Measurements from ENCODE around the gene KLHL22.
"Not testable (repeated sequence)": the region's sequence is repeated elsewhere in the genome, so short reads cannot be mapped to it uniquely, and the experiment has no call there.

Gene KLHL22

DNA sequence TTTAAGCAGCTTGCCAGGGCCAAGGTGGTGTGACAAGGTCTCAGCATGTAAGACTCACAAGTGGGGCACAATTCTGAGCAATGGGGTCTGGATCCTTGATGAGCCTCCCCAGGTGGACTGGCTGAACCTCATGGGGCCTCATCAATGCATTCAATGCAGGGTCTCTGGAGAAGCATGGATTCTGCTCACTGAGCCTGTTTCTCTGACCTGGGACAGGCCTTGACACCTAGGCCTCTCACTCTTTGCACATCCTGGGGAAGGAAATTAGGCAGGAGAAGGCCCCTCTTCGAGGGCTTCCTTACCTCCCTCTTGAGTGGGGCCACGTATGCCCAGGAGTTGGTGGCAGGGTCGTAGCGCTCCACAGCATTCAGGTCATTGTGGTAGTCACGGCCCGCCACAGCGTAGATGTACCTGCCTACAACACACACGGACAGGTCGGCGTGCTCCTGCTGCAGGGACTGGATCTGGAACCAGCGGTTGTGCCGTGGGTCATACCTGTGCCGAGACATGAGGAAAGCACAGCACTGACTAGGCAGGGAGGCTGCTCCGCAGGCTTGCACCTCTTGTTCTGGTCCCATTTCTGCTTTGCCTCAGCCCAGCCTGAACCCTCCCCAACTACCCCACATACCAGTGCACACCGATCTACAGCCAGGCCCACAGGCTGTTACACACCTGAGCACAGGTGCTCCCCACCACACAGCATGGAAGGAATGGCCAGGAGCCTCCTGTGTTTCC lies 37.9 kb downstream of the KLHL22 start:
- no peak for DNase-seq
- intact Hi-C loops (cut with DNase I): loop anchor here (2.0 kb wide), 1 partner anchor 39 kb away; no protein-coding TSS in a partner anchor

DNA sequence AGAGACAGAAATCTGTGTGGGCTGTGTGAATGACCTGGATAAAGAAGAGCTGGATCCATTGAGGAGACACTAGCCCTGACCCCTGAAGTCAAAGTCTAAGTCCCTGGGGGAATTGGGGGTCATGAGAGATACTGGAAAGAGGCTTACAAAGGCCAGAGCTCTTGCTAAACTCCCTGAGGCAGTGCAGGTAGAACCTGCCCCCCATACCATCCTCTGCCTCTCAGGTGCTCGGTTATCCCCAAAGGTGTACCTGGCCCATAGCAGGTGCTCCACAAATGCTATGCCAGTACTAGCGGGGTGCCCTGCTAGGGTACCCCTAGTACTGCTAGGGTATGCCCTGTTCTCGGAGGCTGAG lies 38.9 kb downstream of the KLHL22 start:
- intact Hi-C loops (cut with DNase I): loop anchor here (2.0 kb wide), 1 partner anchor 38 kb away; no protein-coding TSS in a partner anchor

DNA sequence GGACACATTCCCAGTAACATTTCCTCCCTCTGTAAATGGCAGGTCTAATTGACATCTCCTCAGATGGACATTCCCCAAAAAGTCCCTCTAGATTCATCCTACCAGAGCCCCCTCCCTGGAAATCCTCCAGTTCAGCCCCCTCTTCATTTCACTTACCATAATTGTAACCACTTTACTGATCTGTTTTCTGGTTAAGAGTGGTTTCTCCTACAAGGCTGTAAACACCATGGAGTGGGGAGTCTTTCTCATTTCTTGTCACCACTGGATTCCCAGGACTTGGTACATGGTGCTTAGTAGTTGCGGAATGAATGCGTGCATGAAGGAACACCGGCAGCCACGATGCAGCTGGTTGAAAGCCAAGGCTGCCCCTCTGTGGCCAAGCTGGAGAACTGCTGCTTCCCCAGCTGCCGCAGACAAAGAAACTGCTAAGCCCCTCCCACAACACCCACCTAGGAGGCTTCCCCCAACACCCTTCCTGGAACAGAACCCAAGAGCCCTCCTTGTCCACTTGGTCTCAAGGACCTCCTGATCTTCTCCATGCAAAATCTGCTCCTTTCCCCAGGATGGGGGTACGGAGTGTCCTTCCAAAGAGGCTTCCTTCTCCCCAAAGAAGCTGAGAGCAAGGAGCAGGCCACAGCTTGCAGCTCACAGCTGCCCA lies 39.4 kb downstream of the KLHL22 start:
- peak; percentile 66 to 90 (median 79) for DNase-seq
- intact Hi-C loops (cut with DNase I): loop anchor here (2.0 kb wide), 1 partner anchor 37 kb away; no protein-coding TSS in a partner anchor

More for the DNA sequence above, 38.9 kb downstream of the KLHL22 start:
- no peak for DNase-seq

GRCh38 chr22:20455709-20456063 lies 39.9 kb downstream of the KLHL22 start:
- no peak for DNase-seq
- intact Hi-C loops (cut with DNase I): loop anchor here (2.0 kb wide), 1 partner anchor 37 kb away; no protein-coding TSS in a partner anchor

GRCh38 chr22:20453222-20453621 lies 42.4 kb downstream of the KLHL22 start:
- intact Hi-C loops (cut with DNase I): no loop called here
- DNase-seq: no peak

DNA sequence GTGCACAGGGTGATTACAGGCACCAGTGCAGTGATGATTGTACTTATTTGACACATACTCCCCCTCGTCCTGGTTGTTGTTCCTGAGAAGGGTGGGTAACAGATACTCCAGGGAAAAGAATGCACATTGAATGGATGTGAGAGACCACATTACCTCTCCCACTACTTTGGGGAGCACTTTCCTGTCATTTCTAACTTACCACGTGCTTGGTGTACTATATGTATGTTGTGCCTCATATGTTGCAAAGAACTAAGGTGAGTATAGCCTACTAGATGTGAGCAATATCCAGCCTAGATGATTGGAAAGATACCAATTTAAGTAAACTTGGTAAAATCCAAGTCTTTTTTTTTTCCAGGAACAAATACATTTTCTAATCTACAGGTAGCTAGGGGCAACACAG lies 43.7 kb downstream of the KLHL22 start:
- DNase-seq: no peak
- intact Hi-C loops (cut with DNase I): no loop called here

DNA sequence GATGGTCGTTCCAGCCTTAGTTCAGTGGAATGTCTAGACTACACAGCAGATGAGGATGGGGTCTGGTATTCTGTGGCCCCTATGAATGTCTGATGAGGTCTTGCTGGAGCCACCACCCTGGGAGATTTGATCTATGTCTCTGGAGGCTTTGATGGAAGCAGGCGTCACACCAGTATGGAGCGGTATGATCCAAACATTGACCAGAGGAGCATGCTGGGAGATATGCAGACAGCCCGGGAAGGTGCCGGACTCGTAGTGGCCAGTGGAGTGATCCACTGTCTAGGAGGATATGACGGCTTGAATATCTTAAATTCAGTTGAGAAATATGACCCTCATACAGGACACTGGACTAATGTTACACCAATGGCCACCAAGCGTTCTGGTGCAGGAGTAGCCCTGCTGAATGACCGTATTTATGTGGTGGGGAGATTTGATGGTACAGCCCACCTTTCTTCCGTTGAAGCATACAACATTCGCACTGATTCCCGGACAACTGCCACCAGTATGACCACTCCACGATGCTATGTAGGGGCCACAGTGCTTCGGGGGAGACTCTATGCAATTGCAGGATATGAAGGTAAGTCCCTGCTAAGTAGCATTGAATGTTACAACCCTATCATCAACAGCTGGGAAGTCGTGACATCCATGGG lies 44.3 kb downstream of the KLHL22 start:
- DNase-seq; intact Hi-C loops (cut with DNase I): not testable (repeated sequence)

DNA sequence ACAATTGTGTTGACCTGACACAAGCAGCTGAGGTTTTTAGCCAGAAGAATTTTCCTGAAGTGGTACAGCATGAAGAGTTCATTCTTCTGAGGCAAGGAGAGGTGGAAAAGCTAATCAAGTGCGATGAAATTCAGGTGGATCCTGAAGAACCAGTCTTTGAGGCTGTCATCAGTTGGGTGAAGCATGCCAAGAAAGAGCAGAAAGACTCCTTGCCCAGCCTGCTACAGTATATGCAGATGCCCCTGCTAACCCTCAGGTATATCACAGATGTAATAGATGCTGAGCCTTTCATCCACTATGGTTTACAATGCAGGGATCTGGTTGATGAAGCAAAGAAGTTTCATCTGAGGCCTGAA lies 45.1 kb downstream of the KLHL22 start:
- DNase-seq: no peak
- intact Hi-C loops (cut with DNase I): no loop called here

DNA sequence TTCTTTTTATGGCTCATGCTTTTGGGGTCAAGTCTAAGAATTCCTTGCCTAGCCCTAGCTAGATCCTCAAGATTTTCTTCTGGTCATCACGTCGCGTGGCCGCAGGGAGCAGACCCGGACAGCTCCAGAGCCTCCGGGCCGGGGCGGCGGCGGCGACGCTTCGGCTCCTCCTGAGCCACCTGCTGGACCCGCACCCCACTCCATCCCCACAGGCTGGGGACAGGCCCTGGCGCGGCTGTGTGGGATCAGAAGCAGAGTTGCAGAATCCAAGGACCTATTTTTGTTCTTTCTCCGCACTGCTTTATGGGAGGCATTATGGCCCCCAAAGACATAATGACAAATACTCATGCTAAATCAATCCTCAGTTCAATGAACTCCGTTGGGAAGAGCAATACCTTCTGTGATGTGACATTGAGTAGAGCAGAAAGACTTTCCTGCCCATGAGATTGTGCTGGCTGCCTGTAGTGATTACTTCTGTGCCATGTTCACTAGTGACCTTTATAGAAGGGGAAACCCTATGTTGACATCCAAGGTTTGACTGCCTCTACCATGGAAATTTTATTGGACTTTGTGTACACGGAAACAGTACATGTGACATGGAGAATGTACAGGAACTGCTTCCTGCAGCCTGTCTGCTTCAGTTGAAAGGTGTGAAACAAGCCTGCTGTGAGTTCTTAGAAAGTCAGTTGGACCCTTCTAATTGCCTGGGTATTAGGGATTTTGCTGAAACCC lies 45.6 kb downstream of the KLHL22 start:
- intact Hi-C loops (cut with DNase I): no loop called here
- no peak for DNase-seq

DNA sequence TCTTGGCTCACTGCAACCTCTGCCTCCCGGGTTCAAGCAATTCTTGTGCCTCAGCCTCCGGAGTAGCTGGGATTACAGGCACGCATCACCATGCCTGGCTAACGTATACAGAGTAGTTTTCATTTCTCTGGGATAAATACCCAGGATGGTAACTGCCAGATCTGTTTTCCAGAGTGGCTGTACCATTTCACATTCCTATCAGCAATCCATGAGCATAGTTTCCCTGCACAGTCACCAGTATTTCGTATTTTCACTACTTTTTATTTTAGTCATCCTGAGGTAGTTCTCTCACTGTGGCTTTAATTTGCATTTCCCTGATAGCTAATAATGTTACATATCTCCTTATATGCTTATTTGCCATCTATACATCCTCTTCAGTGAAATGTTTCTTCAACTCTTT lies 47.0 kb downstream of the KLHL22 start:
- DNase-seq: no peak
- intact Hi-C loops (cut with DNase I): no loop called here

GRCh38 chr22:20446383-20446970 lies 49.1 kb downstream of the KLHL22 start:
- intact Hi-C loops (cut with DNase I): no loop called here
- DNase-seq: no peak

- intact Hi-C loops (cut with DNase I): no loop called here
- DNase-seq: no peak
Measured at GRCh38 chr22:20444325-20444724, 51.3 kb downstream of the KLHL22 start.

- no peak for DNase-seq
- intact Hi-C loops (cut with DNase I): no loop called here
Measured at GRCh38 chr22:20442485-20443284, 52.9 kb downstream of the KLHL22 start.

DNA sequence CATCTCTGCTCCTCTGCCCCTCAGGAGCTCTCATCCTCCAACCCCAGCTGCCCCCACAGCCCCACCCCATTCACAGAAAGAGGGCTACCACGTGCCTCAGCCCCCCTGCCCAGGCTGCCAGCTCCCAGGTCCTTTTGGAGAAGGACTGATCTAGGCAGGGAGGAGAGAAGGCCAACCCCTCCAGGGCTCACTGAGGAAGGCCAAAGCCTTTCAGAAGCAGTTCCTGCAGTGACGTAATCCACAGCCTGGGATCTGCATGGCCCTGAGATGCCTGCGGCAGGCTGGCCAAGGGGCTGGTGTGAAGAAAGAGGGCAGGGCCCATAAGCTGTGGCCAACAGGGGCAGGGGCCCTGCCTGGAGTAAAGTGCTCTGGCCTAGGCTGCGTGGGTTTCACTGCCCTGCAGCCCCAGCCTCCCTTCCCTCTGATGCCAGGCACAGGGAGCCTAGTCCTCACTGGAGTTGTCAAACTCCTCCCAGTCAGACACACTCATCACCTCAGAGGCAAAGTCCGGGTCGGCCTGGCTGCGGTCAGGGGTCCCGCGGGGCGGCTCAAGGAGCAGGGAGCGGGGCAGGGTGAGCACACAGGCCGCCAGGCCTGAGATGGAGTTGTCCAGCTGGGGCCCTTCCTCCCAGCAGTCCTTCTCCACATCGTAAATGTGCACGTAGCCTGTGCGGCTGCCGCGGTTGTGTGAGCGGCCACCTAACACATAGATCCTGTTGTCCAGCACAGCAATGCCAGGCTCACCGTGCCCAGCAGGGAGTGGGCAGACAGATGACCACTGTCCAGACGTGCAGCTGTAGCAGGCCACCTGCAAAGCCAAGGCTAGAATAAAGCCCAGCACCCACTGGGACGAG lies 53.7 kb downstream of the KLHL22 start:
- intact Hi-C loops (cut with DNase I): no loop called here
- DNase-seq: no peak

- intact Hi-C loops (cut with DNase I): no loop called here
- DNase-seq: no peak
Measured at GRCh38 chr22:20440637-20441591, 54.7 kb downstream of the KLHL22 start.

GRCh38 chr22:20439928-20440575 lies 55.5 kb downstream of the KLHL22 start:
- intact Hi-C loops (cut with DNase I): no loop called here
- peak in 1 of 42 donors; percentile 8 for DNase-seq
